H1 (cell line): ENCODE measurements around the gene MFRP. TPM values are rescaled to one million over a fixed set of nuclear protein-coding genes. Genes with fewer than 3 reads are reported as not detected.

Experiments used
- CBX8 ChIP-seq: fragments of 300-800, 300-1000 bp; sonication (generic); IDR thresholded peaks from 2 replicates; pipeline ENCODE4 v1.7.1; 2016; ENCODE audit warnings: low read depth, low read length, borderline replicate concordance
- CEBPB ChIP-seq: IDR thresholded peaks from 2 replicates; pipeline ENCODE4 v1.6.1; 2012; ENCODE audit warnings: low read depth, low read length
- CHD2 ChIP-seq: IDR thresholded peaks from 2 replicates; pipeline ENCODE4 v1.6.1; 2012; ENCODE audit warnings: low read length, improper control_type of control experiment
- CHD7 ChIP-seq: fragments of 300-600 bp; sonication (generic); IDR thresholded peaks from 2 replicates; pipeline ENCODE4 v1.7.1; 2012; ENCODE audit warnings: low read length, moderate library complexity, mild to moderate bottlenecking, inconsistent platforms; ENCODE audit not compliant: insufficient replicate concordance
- EP300 ChIP-seq, 2 experiments: IDR thresholded peaks; 1 replicate in 1 of 2; 2 replicates in 1 of 2; pipeline ENCODE4 v1.6.1; 2011 to 2012; ENCODE audit warnings: low read depth in 2 of 2, low read length in 2 of 2, mild to moderate bottlenecking in 2 of 2, borderline replicate concordance in 1 of 2, inconsistent platforms in 1 of 2, moderate library complexity in 1 of 2
- FOSL1 ChIP-seq: IDR thresholded peaks from 2 replicates; pipeline ENCODE4 v1.6.1; 2011; ENCODE audit warnings: mild to moderate bottlenecking, low read depth, low read length, moderate library complexity; ENCODE audit not compliant: insufficient read depth
- KDM1A ChIP-seq: fragments of 200-600, 300-600 bp; sonication (generic); IDR thresholded peaks from 2 replicates; pipeline ENCODE4 v1.7.1; 2016; ENCODE audit warnings: mild to moderate bottlenecking, low read length, borderline replicate concordance
- SP1 ChIP-seq: IDR thresholded peaks from 2 replicates; pipeline ENCODE4 v1.6.1; 2011; ENCODE audit warnings: low read depth, low read length
- SP4 ChIP-seq: IDR thresholded peaks from 2 replicates; pipeline ENCODE4 v1.6.1; 2012; ENCODE audit warnings: low read length, inconsistent platforms
- polyA plus RNA-seq, 7 experiments: library from polyadenylated mRNA; depleted of rRNA in 3 of 7; stranded (reverse) in 5 of 7; unstranded in 2 of 7; fragments of >200 nt in 5 of 7; fragments of 200-250 nt in 2 of 7; gene quantifications; 1 replicate in 5 of 7; 2 replicates in 1 of 7; 4 replicates in 1 of 7; pipeline versions ENCODE4 v1.2.1 to v1.2.3, GENCODE V29; 2011 to 2013; ENCODE audit warnings: missing spikeins in 2 of 7, mixed read lengths in 2 of 7
- total RNA-seq: library from RNA; stranded (reverse); fragmentation: NEBNext Ultra II Directional; extraction: Animal tissue kit (Norgen Biotek cat#: 25700); gene quantifications from 2 replicates; pipeline ENCODE4 v1.2.1, GENCODE V29; 2021

MFRP gene
- total and polyA plus RNA-seq, 2 of the 8 experiments (the other 6 are each of a cell fraction or from before 2014, with no cell fraction given): 0.02 TPM; not detected in 1

- TF ChIP-seq CEBPB (peak; percentile 16; the same call in 1 of the 2 replicates), CHD7 (no peak), SP1 (peak; percentile 80), CBX8 (no peak), SP4 (no peak; the same call in 1 of the 2 replicates), CHD2 (no peak), KDM1A (no peak), FOSL1 (no peak), EP300 (IDR thresholded peaks at IDR 0.05; ENCODE audit: borderline replicate concordance in 1 of 2, low read depth in 2 of 2, low read length in 2 of 2) (no peak)
Observed at GRCh38 chr11:119381181-119381988, 34.9 kb upstream of the MFRP start, which contains the start of gene USP2 (continued).
